ENCODE results near the gene TMEM200A. TPM values are rescaled to one million over a fixed set of nuclear protein-coding genes. Genes with fewer than 3 reads are reported as not detected.

The TMEM200A gene
- total and polyA plus RNA-seq, 8 donors, result 1.5 to 12.6 (median 3.2) TPM

- no peak overlapping the region for H3K4me3 ChIP-seq
- DNase-seq (no peak), ATAC-seq (peak; percentile 60)
- no peak overlapping the region for H3K27ac ChIP-seq
- no peaks in the 10 kb centered on the region for H3K9me3 ChIP-seq
- H3K27me3 ChIP-seq, result no peaks in the 10 kb centered on the region
- H3K36me3 ChIP-seq, result no peaks in the 10 kb centered on the region
- intact Hi-C loops (cut with DNase I), result no loop called here
- no peaks in the 10 kb centered on the region for H3K4me1 ChIP-seq
- no peak for TF ChIP-seq CTCF (IDR thresholded peaks at IDR 0.05)
Observed at GRCh38 chr6:130376936-130377335, 11.1 kb downstream of the TMEM200A start.

GRCh38 chr6:130377371-130377770 is 11.6 kb downstream of the TMEM200A start:
- Histone ChIP-seq H3K4me3 (no peak overlapping the region), H3K36me3 (no peaks in the 10 kb centered on the region), H3K4me1 (no peaks in the 10 kb centered on the region), H3K9me3 (no peaks in the 10 kb centered on the region), H3K27me3 (no peaks in the 10 kb centered on the region), H3K27ac (no peak overlapping the region)
- TF ChIP-seq CTCF (IDR thresholded peaks at IDR 0.05), result no peak
- no peak for DNase-seq
- intact Hi-C loops (cut with DNase I), result no loop called here
- no peak for ATAC-seq

GRCh38 chr6:130377915-130378314 is 12.1 kb downstream of the TMEM200A start:
- Histone ChIP-seq H3K27me3 (no peaks in the 10 kb centered on the region), H3K4me1 (no peaks in the 10 kb centered on the region), H3K9me3 (no peaks in the 10 kb centered on the region), H3K36me3 (no peaks in the 10 kb centered on the region), H3K4me3 (no peak overlapping the region), H3K27ac (no peak overlapping the region)
- no peak for TF ChIP-seq CTCF (IDR thresholded peaks at IDR 0.05)
- no peak for DNase-seq
- ATAC-seq, result no peak
- intact Hi-C loops (cut with DNase I), result no loop called here

GRCh38 chr6:130379223-130379622 is 13.4 kb downstream of the TMEM200A start:
- no peak overlapping the region for H3K27ac ChIP-seq
- no peaks in the 10 kb centered on the region for H3K4me1 ChIP-seq
- ATAC-seq, result no peak
- TF ChIP-seq CTCF (IDR thresholded peaks at IDR 0.05), result no peak
- no peak overlapping the region for H3K4me3 ChIP-seq
- no peaks in the 10 kb centered on the region for H3K36me3 ChIP-seq
- intact Hi-C loops (cut with DNase I), result no loop called here
- no peaks in the 10 kb centered on the region for H3K9me3 ChIP-seq
- DNase-seq, result no peak
- H3K27me3 ChIP-seq, result no peaks in the 10 kb centered on the region

- Histone ChIP-seq H3K27ac (no peak overlapping the region), H3K9me3 (no peaks in the 10 kb centered on the region), H3K36me3 (no peaks in the 10 kb centered on the region), H3K27me3 (no peaks in the 10 kb centered on the region), H3K4me3 (no peak overlapping the region), H3K4me1 (no peaks in the 10 kb centered on the region)
- TF ChIP-seq CTCF (IDR thresholded peaks at IDR 0.05), result no peak
- ATAC-seq (no peak), DNase-seq (no peak)
- intact Hi-C loops (cut with DNase I), result no loop called here
Observed at GRCh38 chr6:130381012-130381411, 15.2 kb downstream of the TMEM200A start.

All from left lung (tissue), 10 donors.